CD4-positive, alpha-beta T cell treated with Interleukin-17A for 1 hour (primary cell): ENCODE results near the gene TMEM54.

Experiments
- DNase-seq: peaks from one replicate; pipeline ENCODE4 v3.0.0-alpha.2; 2020

Gene TMEM54

GRCh38 chr1:32878183-32878582 lies 23.0 kb downstream of the TMEM54 start:
- DNase-seq: no peak

GRCh38 chr1:32877211-32878110 lies 23.7 kb downstream of the TMEM54 start:
- no peak for DNase-seq

GRCh38 chr1:32876341-32877210 lies 24.6 kb downstream of the TMEM54 start:
- peak; percentile 62 for DNase-seq

DNA sequence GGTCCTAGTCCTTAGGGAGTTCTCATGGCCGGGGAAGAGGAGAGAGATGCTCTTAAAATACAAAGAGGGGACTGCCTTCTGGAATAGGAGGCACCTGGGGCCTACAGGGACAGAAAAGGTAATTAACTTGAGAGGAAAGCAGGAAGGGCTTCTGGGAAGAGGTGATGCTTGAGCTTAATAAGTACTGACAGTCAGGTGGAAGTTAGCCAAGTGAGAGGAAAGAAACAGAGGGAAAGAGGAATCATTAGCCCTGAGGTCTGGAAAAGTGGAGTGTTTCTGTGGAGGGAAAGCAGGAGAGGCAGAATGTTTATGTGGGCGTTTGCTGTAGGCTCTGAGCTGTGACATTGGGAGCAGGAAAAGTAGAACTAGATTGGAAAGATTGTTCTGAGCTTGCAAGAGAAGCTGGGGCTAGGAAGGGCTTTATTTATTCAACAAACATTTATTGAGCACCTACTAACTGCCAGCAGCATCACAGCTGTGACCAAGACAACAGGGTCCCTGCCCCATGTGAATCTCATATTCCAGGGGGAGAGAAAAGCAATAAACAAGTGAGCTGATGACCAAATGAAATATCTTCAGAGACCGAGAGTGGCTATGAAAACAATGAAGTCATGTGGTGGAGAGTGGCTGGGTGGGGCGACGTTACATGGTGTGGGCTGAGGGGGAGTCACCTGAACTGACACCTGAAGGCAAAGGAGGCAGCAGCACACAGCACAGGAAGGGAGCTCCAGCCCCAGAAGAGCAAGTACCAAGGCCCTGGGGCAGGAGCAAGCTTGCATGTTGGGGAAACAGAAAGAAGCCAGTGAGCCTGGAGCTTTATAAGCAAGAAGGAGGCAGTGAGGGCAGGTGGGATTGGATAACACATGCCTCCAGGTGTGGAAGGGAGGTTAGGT lies 26.1 kb downstream of the TMEM54 start:
- DNase-seq: no peak

- no peak for DNase-seq
These were observed 27.7 kb downstream of the TMEM54 start for GRCh38 chr1:32873484-32873883.

- DNase-seq: no peak
These were observed 29.1 kb downstream of the TMEM54 start for GRCh38 chr1:32872192-32872460.

GRCh38 chr1:32871364-32872191 lies 29.6 kb downstream of the TMEM54 start:
- no peak for DNase-seq

GRCh38 chr1:32870615-32871363 lies 30.4 kb downstream of the TMEM54 start, which contains the start of gene FNDC5:
Gene FNDC5 (minus strand): TSS chr1:32870912.
- no peak for DNase-seq

- DNase-seq: no peak
These were observed 31.1 kb downstream of the TMEM54 start for GRCh38 chr1:32869923-32870614.

DNA sequence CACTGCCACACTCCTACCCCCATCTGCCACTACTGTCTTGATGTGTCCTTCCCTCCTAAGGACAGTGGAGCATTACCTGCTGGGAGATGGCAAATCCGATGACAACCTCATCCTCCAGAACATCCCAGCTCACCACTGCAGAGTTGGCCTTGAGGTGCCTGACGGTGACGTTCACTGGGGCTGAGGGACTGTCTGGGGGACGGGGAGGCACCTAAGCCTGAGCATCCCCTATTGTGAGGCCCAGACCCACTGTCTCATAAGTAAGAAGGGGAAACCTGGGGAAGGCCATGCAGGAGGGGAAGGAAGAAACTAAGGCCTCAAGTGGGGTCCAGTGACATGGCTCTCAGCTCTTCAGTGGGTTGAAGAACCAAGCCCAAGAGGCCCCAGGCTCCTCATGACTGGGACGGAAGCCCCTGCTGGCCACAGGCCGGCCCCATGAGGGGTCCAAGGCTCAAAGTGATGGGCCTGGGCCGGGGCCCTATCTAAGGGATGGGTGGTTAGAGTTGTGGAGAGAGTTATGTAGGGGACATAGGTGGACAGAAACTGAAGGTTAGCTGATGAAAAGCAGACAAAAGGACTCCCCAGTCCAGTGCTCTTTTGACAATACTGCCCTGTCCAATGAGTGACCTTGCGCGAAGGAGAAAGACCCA lies 32.3 kb downstream of the TMEM54 start:
- no peak for DNase-seq

DNA sequence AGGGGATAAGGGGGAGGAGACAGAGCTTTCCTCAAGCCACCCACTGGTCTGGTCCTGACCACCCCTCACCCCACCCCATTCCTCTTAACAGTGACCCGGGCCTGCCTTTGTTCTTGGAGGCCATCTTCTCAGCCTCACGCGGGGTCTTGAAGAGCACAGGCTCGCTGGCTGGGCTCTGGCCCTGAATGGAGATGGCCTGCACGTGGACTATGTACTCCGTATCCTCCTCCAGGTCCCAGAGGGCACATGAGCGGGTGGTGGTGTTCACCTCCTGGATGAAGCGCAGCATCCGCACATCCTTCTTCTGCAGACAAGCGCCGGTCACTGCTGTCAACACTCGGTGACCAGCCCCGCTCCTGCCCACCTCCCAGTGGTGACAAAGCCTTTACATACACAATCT lies 33.1 kb downstream of the TMEM54 start:
- no peak for DNase-seq

GRCh38 chr1:32867671-32868070 lies 33.5 kb downstream of the TMEM54 start:
- DNase-seq: no peak

DNA sequence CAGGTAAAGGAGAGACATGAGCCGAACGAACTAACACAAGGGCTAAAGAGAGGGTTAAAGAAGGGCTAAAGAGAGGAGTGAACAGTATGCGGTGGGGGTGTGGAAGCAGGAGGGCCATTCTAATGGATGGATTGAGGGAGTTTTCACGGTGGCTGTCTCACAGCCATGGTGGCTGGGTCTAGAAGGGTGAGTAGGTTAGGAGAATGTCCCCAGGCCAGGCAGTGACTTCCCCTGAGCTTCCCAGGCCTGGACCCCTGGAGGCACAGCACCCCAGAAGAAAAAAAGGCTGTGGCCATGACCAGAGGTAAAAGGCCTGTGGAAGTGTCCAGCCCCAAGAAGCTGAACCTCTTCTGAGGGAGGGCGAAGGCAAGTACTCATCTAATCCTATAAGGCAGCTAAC lies 34.0 kb downstream of the TMEM54 start:
- DNase-seq: no peak

DNA sequence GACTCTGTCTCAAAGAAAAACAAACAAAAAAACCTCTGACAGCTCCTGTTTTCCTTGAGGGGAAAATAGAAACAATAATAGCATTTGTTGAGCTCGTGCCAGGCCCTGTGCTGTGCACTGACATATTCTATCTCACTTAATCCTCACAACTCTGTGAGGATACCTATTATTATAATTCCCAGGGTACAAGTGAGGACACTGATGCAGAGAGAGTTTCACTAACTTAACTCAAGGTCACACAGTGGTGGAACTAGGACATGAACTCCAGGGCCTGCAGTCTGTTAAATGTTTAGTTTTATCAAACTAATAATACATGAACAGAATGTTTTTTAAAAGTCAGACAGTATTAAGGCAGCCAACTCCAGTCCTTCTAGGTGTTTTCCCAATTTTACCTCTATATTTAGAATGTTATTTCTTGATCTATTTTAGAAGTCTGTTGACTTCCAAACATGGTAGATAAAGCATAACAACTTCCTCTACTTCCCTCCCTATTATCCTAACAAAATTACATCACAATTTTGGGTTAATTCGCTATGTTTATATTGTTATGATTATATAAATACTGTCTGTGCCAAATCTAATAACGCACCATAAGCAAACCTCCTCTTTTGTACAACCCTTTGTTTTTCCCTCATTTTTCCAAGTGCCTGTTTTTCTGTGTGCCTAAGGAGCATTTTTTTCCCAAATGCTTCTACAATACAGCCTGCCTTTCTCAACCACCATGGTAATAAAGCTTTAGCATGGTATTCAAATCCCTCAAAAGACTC lies 35.4 kb downstream of the TMEM54 start:
- no peak for DNase-seq

DNA sequence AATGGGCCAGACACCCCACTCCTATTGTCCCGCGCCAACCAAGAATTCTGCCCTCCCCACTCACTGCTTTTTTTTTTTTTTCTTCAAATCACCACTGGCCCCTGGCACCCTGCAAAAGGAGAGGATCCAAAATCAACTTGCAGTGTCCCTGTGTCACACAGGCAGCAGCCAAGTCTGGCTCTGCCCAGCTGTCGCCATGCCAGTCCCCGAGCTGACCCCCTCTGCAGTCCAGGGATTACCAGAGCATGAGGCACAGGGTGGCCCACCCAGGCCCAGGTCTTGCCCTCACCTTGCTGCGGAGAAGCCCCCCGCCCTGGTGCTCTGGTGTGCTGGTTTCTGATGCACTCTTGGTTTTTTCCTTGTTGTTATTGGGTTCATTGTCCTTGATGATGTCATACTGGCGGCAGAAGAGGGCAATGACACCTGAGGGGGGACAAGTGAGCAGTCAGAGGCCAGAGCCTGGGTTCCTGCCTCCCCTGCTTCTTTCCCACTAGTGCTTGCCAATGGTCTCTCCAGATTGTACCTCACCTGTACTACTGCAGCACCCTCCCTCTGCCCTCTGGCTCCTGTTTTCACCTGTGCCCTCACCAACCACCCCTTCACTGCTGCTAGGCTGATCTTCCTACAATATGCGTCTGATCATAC lies 36.7 kb downstream of the TMEM54 start:
- DNase-seq: no peak

DNA sequence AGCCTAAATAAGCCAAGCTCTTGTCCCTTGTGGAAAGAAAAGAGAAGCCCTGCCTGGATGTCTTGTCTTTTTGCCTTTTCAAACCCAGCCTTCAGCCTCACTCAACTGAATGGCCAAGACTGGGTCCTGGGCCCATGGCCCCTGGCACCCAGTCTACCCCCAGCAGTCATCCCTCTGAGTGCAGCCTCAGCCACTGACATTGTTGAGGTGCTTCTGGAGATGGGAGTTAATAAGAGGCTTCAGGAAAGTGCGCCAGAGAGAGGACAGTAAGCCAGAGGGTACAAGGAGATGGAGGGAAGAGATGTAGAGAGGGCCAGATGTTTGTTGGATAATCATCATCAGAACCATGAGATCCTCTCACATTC lies 37.3 kb downstream of the TMEM54 start:
- DNase-seq: no peak

DNA sequence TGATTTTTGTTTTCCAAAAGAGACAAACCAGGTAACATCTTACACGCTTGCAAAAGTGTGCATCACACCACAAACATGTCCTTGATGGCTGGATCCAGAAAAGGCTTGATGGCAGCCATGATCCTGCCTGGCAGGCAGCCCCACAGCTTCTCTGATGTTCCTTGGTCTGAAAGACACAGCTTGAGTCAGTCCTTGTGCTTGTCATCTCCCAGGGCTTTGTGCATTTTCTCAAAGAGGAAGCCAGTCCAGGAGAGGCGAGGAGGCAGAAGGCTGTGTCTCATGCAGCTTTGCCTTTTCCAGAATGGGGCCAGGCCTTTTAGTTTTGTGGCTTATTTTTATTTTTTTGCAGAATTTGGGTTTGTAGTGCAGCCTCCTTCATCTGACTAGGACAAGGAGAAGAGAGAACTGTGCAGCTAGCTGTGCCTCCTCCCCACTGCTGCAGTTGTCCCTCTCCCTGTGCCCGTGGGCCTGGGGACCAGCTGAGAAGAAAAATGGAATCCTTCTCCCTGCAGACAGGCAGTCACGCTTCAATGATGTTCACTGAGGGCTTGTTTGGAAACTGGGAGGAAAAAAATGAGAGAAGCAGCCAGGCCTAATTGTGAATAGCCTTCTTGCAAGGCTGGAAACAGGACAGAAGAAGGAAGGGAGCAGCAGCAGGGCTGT lies 37.8 kb downstream of the TMEM54 start:
- no peak for DNase-seq
